Peyer's patch (tissue), 4 donors: Measurements from ENCODE around the gene BHLHE23. TPM values are rescaled to one million over a fixed set of nuclear protein-coding genes. Genes with fewer than 3 reads are reported as not detected.

Experiments used
- DNase-seq, 3 donors: peaks; one replicate each; pipeline ENCODE4 v3.0.0-alpha.2; 2017 to 2019
- H3K27ac ChIP-seq, 4 donors: fragments of 200-600 bp; sonication (generic); one replicate each; pipeline ENCODE4 v1.5.1; 2016 to 2019
- H3K27me3 ChIP-seq, 2 donors: fragments of 200-600 bp; sonication (generic); one replicate each; pipeline ENCODE4 v1.5.1; 2019
- H3K36me3 ChIP-seq, 3 donors: fragments of 200-600 bp; sonication (generic); one replicate each; pipeline ENCODE4 v1.5.1; 2016 to 2019
- H3K4me1 ChIP-seq, 4 donors: fragments of 200-600 bp; sonication (generic); one replicate each; pipeline ENCODE4 v1.5.1; 2016 to 2019
- H3K4me3 ChIP-seq, 4 donors: fragments of 200-600 bp; sonication (generic); 1 replicate in 3 of 4; 2 replicates in 1 of 4; pipeline ENCODE4 v1.5.1; 2016 to 2019; ENCODE audit warnings: mild to moderate bottlenecking in 1 of 4
- H3K9me3 ChIP-seq, 4 donors: fragments of 200-600 bp; sonication (generic); one replicate each; pipeline ENCODE4 v1.5.1; 2016 to 2019; ENCODE audit warnings: mild to moderate bottlenecking in 1 of 4
- CTCF ChIP-seq, 6 experiments: fragments of 450-650 bp in 4 of 6; fragments of 200-600 bp in 2 of 6; sonication (generic) in 1 of 6; IDR thresholded peaks; one replicate each; pipeline ENCODE4 v1.5.1; 2017 to 2019; ENCODE audit warnings: antibody characterized with exemption in 6 of 6, mild to moderate bottlenecking in 3 of 6, moderate library complexity in 1 of 6
- POLR2A ChIP-seq, 2 donors: fragments of 450-650 bp; IDR thresholded peaks; one replicate each; pipeline ENCODE4 v1.5.1; 2017; ENCODE audit warnings: antibody characterized with exemption in 2 of 2, mild to moderate bottlenecking in 2 of 2, moderate library complexity in 2 of 2
- total RNA-seq, 4 donors: library from RNA; depleted of rRNA; stranded (reverse); fragments of >200 nt; gene quantifications; one replicate each; pipeline ENCODE4 v1.1.0, GENCODE V29; 2016

Gene BHLHE23
- total RNA-seq, 4 donors from 2014 or later = not detected

GRCh38 chr20:63045401-63045800 is 38.6 kb upstream of the BHLHE23 start:
- no peaks in the 10 kb centered on the region for H3K27me3 ChIP-seq

GRCh38 chr20:63044605-63045004 is 37.8 kb upstream of the BHLHE23 start:
- Histone ChIP-seq H3K9me3 (no peaks in the 10 kb centered on the region), H3K36me3 (no peaks in the 10 kb centered on the region), H3K27ac (no peak overlapping the region), H3K27me3 (no peaks in the 10 kb centered on the region), H3K4me1 (no peaks in the 10 kb centered on the region), H3K4me3 (no peak overlapping the region)
- TF ChIP-seq POLR2A (IDR thresholded peaks at IDR 0.05) = no peak
- no peak for TF ChIP-seq CTCF (IDR thresholded peaks at IDR 0.05)
- no peak for DNase-seq

More at GRCh38 chr20:63045401-63045800, 38.6 kb upstream of the BHLHE23 start:
- Histone ChIP-seq H3K27ac (no peak overlapping the region), H3K36me3 (no peaks in the 10 kb centered on the region), H3K4me1 (no peaks in the 10 kb centered on the region), H3K4me3 (no peak overlapping the region), H3K9me3 (no peaks in the 10 kb centered on the region)
- TF ChIP-seq POLR2A (IDR thresholded peaks at IDR 0.05) (no peak), CTCF (IDR thresholded peaks at IDR 0.05) (no peak)
- no peak for DNase-seq

- no peak for TF ChIP-seq POLR2A (IDR thresholded peaks at IDR 0.05)
- no peak overlapping the region for H3K4me3 ChIP-seq
- H3K27ac ChIP-seq = no peak overlapping the region
- no peaks in the 10 kb centered on the region for H3K9me3 ChIP-seq
- no peak for DNase-seq
- H3K27me3 ChIP-seq = no peaks in the 10 kb centered on the region
- H3K36me3 ChIP-seq = no peaks in the 10 kb centered on the region
- H3K4me1 ChIP-seq = no peaks in the 10 kb centered on the region
These were observed 37.4 kb upstream of the BHLHE23 start for GRCh38 chr20:63044204-63044600.

GRCh38 chr20:63043348-63044203 is 36.8 kb upstream of the BHLHE23 start:
- Histone ChIP-seq H3K27me3 (no peaks in the 10 kb centered on the region), H3K4me1 (no peaks in the 10 kb centered on the region), H3K9me3 (no peaks in the 10 kb centered on the region), H3K36me3 (no peaks in the 10 kb centered on the region), H3K4me3 (no peak overlapping the region), H3K27ac (no peak overlapping the region)
- DNase-seq = no peak
- TF ChIP-seq CTCF (IDR thresholded peaks at IDR 0.05) (no peak), POLR2A (IDR thresholded peaks at IDR 0.05) (no peak)

GRCh38 chr20:63042448-63043071 is 35.8 kb upstream of the BHLHE23 start:
- DNase-seq = no peak
- H3K27me3 ChIP-seq = no peaks in the 10 kb centered on the region
- no peak overlapping the region for H3K4me3 ChIP-seq
- no peak overlapping the region for H3K27ac ChIP-seq
- H3K9me3 ChIP-seq = no peaks in the 10 kb centered on the region
- H3K36me3 ChIP-seq = no peaks in the 10 kb centered on the region
- TF ChIP-seq POLR2A (IDR thresholded peaks at IDR 0.05) = no peak
- no peak for TF ChIP-seq CTCF (IDR thresholded peaks at IDR 0.05)
- no peaks in the 10 kb centered on the region for H3K4me1 ChIP-seq

GRCh38 chr20:63041776-63042175 is 35.0 kb upstream of the BHLHE23 start:
- Histone ChIP-seq H3K9me3 (no peaks in the 10 kb centered on the region), H3K27me3 (no peaks in the 10 kb centered on the region), H3K27ac (no peak overlapping the region)

More at GRCh38 chr20:63041776-63042175, 35.0 kb upstream of the BHLHE23 start:
- no peak overlapping the region for H3K4me3 ChIP-seq
- DNase-seq = no peak
- H3K4me1 ChIP-seq = no peaks in the 10 kb centered on the region
- TF ChIP-seq POLR2A (IDR thresholded peaks at IDR 0.05) (no peak), CTCF (IDR thresholded peaks at IDR 0.05) (no peak)
- H3K36me3 ChIP-seq = no peaks in the 10 kb centered on the region
